Measurements from ENCODE around the gene TYW3.

The TYW3 gene, protein sequence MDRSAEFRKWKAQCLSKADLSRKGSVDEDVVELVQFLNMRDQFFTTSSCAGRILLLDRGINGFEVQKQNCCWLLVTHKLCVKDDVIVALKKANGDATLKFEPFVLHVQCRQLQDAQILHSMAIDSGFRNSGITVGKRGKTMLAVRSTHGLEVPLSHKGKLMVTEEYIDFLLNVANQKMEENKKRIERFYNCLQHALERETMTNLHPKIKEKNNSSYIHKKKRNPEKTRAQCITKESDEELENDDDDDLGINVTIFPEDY

DNA sequence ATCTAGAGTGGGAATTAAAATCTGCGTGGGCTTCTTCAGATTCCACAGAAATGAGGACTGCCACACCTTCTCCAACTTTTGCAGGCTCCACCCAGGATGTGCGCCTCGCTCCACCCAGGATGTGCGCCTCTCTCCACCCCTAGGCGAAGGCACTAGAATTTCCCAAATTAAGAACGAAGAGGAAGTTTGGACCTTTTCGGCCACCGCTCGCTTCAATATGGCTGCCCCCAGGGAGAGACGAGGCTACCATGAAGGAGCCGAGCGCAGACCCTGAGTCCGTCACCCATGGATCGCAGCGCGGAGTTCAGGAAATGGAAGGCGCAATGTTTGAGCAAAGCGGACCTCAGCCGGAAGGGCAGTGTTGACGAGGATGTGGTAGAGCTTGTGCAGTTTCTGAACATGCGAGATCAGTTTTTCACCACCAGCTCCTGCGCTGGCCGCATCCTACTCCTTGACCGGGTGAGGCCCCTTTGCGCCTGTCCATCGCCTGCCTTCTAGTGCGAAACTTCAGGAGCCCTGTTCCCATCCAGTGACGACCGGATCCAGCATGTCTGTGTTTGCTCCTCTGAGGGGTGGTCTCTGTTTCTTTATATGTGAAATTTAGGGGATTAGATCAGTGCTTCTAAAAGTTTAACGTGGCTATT, at the start of gene TYW3, which contains the start of gene CRYZ:
Gene TYW3, plus strand, starts transcription at position 193 of the 644 bp plus-strand sequence. Its CDS starts 93 bp downstream, at position 286.
Gene CRYZ, minus strand, starts transcription at position 91 of the 644 bp plus-strand sequence. CDS start 8,229 bp downstream, outside the sequence.
- TF ChIP-seq, protein P1, sequence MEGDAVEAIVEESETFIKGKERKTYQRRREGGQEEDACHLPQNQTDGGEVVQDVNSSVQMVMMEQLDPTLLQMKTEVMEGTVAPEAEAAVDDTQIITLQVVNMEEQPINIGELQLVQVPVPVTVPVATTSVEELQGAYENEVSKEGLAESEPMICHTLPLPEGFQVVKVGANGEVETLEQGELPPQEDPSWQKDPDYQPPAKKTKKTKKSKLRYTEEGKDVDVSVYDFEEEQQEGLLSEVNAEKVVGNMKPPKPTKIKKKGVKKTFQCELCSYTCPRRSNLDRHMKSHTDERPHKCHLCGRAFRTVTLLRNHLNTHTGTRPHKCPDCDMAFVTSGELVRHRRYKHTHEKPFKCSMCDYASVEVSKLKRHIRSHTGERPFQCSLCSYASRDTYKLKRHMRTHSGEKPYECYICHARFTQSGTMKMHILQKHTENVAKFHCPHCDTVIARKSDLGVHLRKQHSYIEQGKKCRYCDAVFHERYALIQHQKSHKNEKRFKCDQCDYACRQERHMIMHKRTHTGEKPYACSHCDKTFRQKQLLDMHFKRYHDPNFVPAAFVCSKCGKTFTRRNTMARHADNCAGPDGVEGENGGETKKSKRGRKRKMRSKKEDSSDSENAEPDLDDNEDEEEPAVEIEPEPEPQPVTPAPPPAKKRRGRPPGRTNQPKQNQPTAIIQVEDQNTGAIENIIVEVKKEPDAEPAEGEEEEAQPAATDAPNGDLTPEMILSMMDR (conservative IDR thresholded peaks at IDR 0.05): no peak
- peak within 1 kb of the TSS; percentile 87 for H3K27ac ChIP-seq

DNA sequence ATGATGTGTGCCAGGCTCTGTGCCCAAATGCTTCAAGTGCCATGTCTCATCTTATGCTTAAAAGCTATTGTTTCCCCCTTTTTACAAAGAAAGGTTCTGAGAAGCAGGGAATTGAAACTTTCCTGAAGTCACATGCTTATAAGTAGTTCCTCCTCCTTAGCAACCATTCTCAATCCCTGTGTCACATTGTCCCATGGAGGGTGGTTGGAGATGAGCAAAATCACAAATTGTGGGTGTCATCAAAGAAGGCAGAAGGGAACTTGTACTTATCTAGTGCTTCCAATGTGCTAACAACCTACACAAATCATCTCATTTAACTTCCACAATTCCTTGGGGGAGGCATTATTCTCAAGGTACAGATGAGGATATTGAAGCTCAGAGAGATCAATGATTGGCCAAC, 49.3 kb upstream of the TYW3 start:
- TF ChIP-seq, protein P1 (conservative IDR thresholded peaks at IDR 0.05): no peak
- no peak overlapping the region for H3K27ac ChIP-seq

DNA sequence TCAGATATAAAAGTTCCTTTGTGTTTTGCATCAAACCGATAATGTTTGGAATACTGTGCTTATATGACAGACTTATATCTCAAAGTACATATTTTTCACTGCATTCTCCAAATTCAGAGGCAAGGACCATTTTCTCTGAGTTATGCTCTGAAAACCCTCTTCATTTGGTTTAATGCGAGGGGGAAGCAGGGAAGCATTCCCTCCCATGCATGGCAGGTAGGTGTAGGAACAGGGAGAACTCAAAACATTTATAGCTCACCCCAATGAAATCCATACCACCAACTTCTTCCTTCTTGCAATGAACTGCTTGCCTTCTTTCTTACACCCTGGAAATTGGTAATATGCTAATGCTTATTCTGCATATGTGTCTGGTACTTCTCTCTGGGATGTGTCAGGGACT, 48.7 kb upstream of the TYW3 start:
- TF ChIP-seq, protein P1 (conservative IDR thresholded peaks at IDR 0.05): no peak
- H3K27ac ChIP-seq: no peak overlapping the region

DNA sequence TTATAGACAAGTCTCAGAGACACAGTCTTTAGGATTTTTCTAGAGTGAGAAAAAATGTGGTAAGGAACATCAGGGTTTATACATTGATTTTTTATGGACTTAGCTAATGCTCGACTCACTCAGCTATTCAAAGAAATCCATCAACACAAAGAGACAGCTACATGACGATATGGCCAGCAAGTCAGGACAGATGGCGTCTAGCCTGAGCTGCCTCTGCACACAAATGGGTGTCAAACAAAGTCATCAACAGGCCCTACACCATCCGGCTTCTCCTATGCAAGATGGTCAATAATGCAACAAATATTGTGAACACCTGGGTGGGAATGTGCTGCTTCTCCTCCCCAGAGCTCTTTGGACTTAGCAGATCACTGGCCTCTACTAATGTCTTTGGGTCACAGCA, 46.0 kb upstream of the TYW3 start:
- TF ChIP-seq, protein P1 (conservative IDR thresholded peaks at IDR 0.05): no peak
- no peak overlapping the region for H3K27ac ChIP-seq

DNA sequence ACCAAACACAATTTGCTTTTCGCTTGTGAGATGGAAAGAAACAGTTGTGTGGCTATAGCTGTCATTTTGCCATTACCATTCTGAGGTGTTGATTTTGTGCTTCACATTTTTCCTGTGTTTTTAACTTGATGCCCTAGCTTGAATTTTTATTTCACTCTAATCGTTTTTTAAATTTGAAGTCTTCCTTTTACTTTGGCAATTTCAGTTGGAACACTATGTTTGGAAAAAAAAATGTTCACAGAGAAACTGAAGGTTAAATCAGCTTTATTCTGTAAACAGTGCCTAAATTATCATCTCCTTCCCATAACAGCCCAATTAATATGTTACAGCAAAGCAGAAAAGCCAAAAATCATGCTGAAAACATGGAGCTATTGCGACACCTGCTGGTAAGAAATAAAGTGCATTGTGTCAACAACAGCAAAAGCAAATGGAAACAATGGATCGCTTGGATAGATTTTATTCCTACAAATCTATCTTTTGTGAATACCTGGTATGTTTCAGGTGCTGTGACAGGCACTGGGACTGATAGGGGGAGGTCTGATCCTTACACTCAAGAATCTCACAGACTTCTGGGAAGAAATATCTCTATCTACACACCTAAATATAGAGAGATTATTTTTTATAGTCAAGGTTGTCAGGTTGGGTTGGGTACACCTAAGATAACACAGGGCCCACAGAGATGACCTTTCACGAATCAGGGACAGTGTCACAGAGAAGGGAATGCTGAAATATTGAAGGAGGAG, 43.2 kb upstream of the TYW3 start:
- no peak overlapping the region for H3K27ac ChIP-seq
- TF ChIP-seq, protein P1 (conservative IDR thresholded peaks at IDR 0.05): peak; percentile 81

DNA sequence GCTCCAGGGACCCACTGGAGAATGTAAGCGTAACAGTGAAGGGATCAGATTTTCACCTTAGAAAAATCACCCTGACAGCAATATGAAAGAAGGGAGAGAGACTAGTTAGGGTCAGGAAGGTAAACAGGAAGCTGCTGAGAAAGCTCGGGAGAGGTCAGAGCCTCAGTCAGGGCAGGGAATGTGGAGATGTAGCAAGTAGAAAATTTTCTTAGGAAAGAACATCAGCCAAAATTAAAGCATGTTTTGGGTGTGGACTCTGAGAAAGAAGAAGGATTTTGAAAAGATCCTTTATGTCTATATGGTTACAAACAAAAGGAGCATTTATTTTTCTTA, 42.6 kb upstream of the TYW3 start:
- TF ChIP-seq, protein P1 (conservative IDR thresholded peaks at IDR 0.05): no peak
- H3K27ac ChIP-seq: no peak overlapping the region

DNA sequence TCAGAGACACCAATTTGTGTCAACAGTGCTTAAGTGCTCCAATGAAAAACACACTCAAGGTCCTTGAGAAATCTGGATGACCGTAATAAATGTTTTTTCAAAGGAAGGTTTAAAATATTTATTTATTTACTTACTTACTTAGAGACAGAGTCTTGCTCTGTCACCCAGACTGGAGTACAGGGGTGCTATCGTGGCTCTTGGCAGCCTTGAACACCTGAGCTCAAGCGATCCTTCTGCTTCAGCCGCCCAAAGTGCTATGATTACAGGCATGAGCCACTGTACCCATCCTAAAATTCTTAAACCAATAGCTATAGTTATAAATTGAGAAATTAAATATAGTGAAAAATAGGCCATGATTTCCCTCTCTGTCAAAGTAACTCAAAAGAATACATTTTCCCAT, 42.0 kb upstream of the TYW3 start:
- TF ChIP-seq, protein P1 (conservative IDR thresholded peaks at IDR 0.05): no peak
- no peak overlapping the region for H3K27ac ChIP-seq
